Measurements from ENCODE around the gene CST5. TPM values are rescaled to one million over a fixed set of nuclear protein-coding genes. Genes with fewer than 3 reads are reported as not detected.

CST5 gene
- total and polyA plus RNA-seq, 10 of the 15 experiments (the other 5 are each of a cell fraction or from before 2014, with no cell fraction given), result not detected

DNA sequence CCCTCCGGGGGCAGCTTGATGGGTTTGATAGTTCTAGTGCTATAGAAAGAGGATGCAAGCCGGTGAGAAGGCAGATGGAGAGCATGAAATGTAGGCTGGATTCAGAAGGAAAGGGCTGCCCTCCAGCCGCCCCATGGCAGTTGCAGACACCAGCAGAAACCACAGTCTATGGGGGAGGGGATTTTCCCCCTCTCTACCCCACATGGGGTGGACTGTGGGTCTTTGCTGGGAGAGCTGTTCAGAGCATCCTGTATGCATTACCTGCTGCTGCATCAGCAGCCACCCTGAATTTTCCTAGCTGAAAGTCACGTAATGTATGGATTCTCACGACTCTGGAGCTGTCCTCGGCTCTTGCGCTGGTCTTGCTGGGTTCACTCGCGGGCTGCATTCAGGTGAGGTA lies 48.8 kb upstream of the CST5 start (continued):
- TF ChIP-seq, protein P1, sequence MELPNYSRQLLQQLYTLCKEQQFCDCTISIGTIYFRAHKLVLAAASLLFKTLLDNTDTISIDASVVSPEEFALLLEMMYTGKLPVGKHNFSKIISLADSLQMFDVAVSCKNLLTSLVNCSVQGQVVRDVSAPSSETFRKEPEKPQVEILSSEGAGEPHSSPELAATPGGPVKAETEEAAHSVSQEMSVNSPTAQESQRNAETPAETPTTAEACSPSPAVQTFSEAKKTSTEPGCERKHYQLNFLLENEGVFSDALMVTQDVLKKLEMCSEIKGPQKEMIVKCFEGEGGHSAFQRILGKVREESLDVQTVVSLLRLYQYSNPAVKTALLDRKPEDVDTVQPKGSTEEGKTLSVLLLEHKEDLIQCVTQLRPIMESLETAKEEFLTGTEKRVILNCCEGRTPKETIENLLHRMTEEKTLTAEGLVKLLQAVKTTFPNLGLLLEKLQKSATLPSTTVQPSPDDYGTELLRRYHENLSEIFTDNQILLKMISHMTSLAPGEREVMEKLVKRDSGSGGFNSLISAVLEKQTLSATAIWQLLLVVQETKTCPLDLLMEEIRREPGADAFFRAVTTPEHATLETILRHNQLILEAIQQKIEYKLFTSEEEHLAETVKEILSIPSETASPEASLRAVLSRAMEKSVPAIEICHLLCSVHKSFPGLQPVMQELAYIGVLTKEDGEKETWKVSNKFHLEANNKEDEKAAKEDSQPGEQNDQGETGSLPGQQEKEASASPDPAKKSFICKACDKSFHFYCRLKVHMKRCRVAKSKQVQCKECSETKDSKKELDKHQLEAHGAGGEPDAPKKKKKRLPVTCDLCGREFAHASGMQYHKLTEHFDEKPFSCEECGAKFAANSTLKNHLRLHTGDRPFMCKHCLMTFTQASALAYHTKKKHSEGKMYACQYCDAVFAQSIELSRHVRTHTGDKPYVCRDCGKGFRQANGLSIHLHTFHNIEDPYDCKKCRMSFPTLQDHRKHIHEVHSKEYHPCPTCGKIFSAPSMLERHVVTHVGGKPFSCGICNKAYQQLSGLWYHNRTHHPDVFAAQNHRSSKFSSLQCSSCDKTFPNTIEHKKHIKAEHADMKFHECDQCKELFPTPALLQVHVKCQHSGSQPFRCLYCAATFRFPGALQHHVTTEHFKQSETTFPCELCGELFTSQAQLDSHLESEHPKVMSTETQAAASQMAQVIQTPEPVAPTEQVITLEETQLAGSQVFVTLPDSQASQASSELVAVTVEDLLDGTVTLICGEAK (IDR thresholded peaks at IDR 0.05; ENCODE audit: borderline replicate concordance), result no peak
- TF ChIP-seq WRNIP1 (IDR thresholded peaks at IDR 0.05; ENCODE audit: borderline replicate concordance, low read depth, low read length) (no peak), HDAC2 (IDR thresholded peaks at IDR 0.05) (no peak), TCF12 (IDR thresholded peaks at IDR 0.05; ENCODE audit: low read depth, low read length) (no peak)

DNA sequence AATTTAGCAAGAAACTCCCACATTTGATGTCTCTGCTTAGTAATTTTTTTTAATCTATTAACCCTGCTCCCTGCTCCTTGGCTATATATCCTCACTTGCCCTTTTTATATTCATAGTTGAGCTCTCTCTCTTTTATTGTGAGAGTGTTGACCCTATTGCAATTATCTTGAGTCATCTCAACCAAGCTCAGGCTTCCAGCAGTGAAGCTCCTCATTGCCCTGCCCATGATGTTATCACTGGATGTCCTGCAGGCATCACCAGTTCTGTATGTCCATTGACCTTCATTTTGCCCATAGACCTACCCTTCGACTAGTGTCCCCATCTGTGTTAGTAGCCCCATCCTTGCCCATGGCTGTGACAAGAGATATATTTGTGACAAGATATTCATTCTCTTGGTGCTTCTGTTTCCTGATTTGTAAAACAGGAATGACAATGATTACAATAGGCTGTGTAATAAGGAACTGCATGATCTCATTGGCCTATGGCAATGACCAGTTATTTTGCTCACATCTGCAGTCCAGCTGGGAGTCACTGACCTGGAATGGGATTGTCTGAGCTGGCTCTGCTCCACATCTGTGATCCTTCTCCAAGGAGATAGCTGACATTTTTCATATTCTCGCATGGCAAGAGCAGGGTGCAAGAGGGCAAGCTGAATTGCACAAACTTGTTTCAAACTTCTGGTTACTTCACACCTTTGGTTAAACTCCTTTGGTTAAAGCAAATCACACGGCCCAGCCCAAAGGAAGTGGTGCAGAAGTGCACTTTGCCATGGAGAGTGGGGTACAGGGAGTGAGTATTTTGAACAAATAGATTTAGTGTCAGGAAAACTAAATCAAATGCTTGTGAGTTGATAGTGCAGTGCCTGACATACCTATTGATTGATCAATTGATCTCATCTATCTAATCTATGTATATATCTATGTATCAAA lies 47.7 kb upstream of the CST5 start:
- Histone ChIP-seq H4K20me1 (ENCODE audit: control insufficient read depth, insufficient read depth) (no peaks in the 10 kb centered on the region), H3K4me2 (ENCODE audit: control insufficient read depth, insufficient read depth) (no peak overlapping the region), H3K4me3 (no peak overlapping the region), H3K9me3 (replicated peaks; ENCODE audit: control insufficient read depth, insufficient read depth, low read length) (no peaks in the 10 kb centered on the region), H2AFZ (ENCODE audit: control insufficient read depth, low read depth, low read length) (no peak overlapping the region), H3K36me3 (ENCODE audit: control insufficient read depth in 2 of 2, insufficient read depth in 2 of 2, low read length in 1 of 2) (no peaks in the 10 kb centered on the region), H3K79me2 (ENCODE audit: control insufficient read depth, insufficient read depth, low read length) (no peaks in the 10 kb centered on the region), H3K9ac (ENCODE audit: control insufficient read depth, insufficient read depth, low read length) (no peak overlapping the region), H3K27me3 (replicated peaks in 1 of 2; ENCODE audit: control insufficient read depth in 2 of 2, insufficient read depth in 2 of 2, low read length in 1 of 2) (no peaks in the 10 kb centered on the region), H3K27ac (ENCODE audit: control insufficient read depth, insufficient read depth) (no peak overlapping the region), H3K4me1 (ENCODE audit: control insufficient read depth, insufficient read depth, low read length) (no peaks in the 10 kb centered on the region)
- in situ Hi-C loops (cut with MboI) (loop anchor here (25.0 kb wide), 1 partner anchor 985 kb away; no protein-coding TSS in a partner anchor), intact Hi-C loops (cut with micrococcal nuclease; ENCODE audit: unreplicated experiment) (no loop called here)
- no peak for FAIRE-seq
- BruUV-seq (replicated peaks), result no TSS peak
- ChIA-PET CTCF (no interaction called here), RAD21 (ENCODE audit: unreplicated experiment) (no interaction called here), POLR2A (no interaction called here), SMC1A (ENCODE audit: uncharacterized antibody, unreplicated experiment) (no interaction called here)
- ATAC-seq, result no peak
- no peak for DNase-seq (ENCODE audit: low read depth, low spot score)
- 4% methylated on average over 3 of the region's 3 CpGs for WGBS (ENCODE audit: insufficient coverage, insufficient replicate concordance, low lambda C conversion rate, missing lambda C conversion rate)
- TF ChIP-seq KAT2A (conservative IDR thresholded peaks at IDR 0.05; ENCODE audit: control insufficient read depth, low read depth, low read length) (no peak), SREBF1 (IDR thresholded peaks at IDR 0.05; ENCODE audit: low read length) (no peak), KDM1A (IDR thresholded peaks at IDR 0.05; ENCODE audit: borderline replicate concordance) (no peak), NFIC (IDR thresholded peaks at IDR 0.05; ENCODE audit: low read depth, low read length) (no peak), NFYB (IDR thresholded peaks at IDR 0.05; ENCODE audit: insufficient read depth, low read depth, low read length) (no peak), TCF7 (IDR thresholded peaks at IDR 0.05; ENCODE audit: borderline replicate concordance) (no peak), RAD21 (IDR thresholded peaks at IDR 0.05; ENCODE audit: insufficient read depth, low read depth, low read length) (no peak), BMI1 (IDR thresholded peaks at IDR 0.05; ENCODE audit: borderline replicate concordance) (no peak), PML (IDR thresholded peaks at IDR 0.05; ENCODE audit: low read length) (no peak)
- TF ChIP-seq, protein P2, sequence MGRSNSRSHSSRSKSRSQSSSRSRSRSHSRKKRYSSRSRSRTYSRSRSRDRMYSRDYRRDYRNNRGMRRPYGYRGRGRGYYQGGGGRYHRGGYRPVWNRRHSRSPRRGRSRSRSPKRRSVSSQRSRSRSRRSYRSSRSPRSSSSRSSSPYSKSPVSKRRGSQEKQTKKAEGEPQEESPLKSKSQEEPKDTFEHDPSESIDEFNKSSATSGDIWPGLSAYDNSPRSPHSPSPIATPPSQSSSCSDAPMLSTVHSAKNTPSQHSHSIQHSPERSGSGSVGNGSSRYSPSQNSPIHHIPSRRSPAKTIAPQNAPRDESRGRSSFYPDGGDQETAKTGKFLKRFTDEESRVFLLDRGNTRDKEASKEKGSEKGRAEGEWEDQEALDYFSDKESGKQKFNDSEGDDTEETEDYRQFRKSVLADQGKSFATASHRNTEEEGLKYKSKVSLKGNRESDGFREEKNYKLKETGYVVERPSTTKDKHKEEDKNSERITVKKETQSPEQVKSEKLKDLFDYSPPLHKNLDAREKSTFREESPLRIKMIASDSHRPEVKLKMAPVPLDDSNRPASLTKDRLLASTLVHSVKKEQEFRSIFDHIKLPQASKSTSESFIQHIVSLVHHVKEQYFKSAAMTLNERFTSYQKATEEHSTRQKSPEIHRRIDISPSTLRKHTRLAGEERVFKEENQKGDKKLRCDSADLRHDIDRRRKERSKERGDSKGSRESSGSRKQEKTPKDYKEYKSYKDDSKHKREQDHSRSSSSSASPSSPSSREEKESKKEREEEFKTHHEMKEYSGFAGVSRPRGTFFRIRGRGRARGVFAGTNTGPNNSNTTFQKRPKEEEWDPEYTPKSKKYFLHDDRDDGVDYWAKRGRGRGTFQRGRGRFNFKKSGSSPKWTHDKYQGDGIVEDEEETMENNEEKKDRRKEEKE (IDR thresholded peaks at IDR 0.05), result no peak
- TF ChIP-seq, protein P3, sequence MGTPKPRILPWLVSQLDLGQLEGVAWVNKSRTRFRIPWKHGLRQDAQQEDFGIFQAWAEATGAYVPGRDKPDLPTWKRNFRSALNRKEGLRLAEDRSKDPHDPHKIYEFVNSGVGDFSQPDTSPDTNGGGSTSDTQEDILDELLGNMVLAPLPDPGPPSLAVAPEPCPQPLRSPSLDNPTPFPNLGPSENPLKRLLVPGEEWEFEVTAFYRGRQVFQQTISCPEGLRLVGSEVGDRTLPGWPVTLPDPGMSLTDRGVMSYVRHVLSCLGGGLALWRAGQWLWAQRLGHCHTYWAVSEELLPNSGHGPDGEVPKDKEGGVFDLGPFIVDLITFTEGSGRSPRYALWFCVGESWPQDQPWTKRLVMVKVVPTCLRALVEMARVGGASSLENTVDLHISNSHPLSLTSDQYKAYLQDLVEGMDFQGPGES (IDR thresholded peaks at IDR 0.05), result no peak
